ENCODE results near the gene APOH. TPM values are rescaled to one million over a fixed set of nuclear protein-coding genes. Genes with fewer than 3 reads are reported as not detected.

APOH gene
- total and polyA plus RNA-seq, 2 of the 13 experiments (the other 11 are each of a cell fraction or from before 2014, with no cell fraction given) = 4,846 to 5,748 TPM

GRCh38 chr17:66203274-66204015 is 25.8 kb downstream of the APOH start (continued):
- no peak for TF ChIP-seq ZNF530 (CRISPR knock-in tag; IDR thresholded peaks at IDR 0.05; ENCODE audit: low read depth)
- TF ChIP-seq ZNF572 (CRISPR knock-in tag; IDR thresholded peaks at IDR 0.05) = 0 out of 2 replicates have a peak, but pooled peaks have one; percentile 48
- no peak for TF ChIP-seq CBX5 (CRISPR knock-in tag; IDR thresholded peaks at IDR 0.05; ENCODE audit: borderline replicate concordance)
- TF ChIP-seq ZNF773 (CRISPR knock-in tag; IDR thresholded peaks at IDR 0.05; ENCODE audit: borderline replicate concordance) = no peak
- TF ChIP-seq POLR2AphosphoS5 (IDR thresholded peaks at IDR 0.05; ENCODE audit: low read depth, low read length) = no peak
- no peak for TF ChIP-seq REST (IDR thresholded peaks at IDR 0.05; ENCODE audit: borderline replicate concordance in 1 of 2, low read depth in 1 of 2, low read length in 2 of 2)
- TF ChIP-seq ZNF260 (CRISPR knock-in tag; IDR thresholded peaks at IDR 0.05; ENCODE audit: borderline replicate concordance, low read depth) = no peak
- no peak for TF ChIP-seq RAD21 (CRISPR knock-in tag; IDR thresholded peaks at IDR 0.05)
- no peak for TF ChIP-seq NKX3-1 (CRISPR knock-in tag; IDR thresholded peaks at IDR 0.05)
- no peak for TF ChIP-seq ZIK1 (CRISPR knock-in tag; IDR thresholded peaks at IDR 0.05; ENCODE audit: borderline replicate concordance, low read depth)
- TF ChIP-seq HNF4A (CRISPR knock-in tag; IDR thresholded peaks at IDR 0.05) = peak; percentile 52
- peak; percentile 76; the same call in 1 of the 2 replicates for TF ChIP-seq TFDP1 (CRISPR knock-in tag; IDR thresholded peaks at IDR 0.05; ENCODE audit: borderline replicate concordance)
- no peak for TF ChIP-seq STAT5B (CRISPR knock-in tag; IDR thresholded peaks at IDR 0.05)
- peak; percentile 27; the same call in 1 of the 2 replicates for TF ChIP-seq ATF7-NPFF (CRISPR knock-in tag; IDR thresholded peaks at IDR 0.05; ENCODE audit: low read depth)
- 0 out of 2 replicates have a peak, but pooled peaks have one; percentile 30 for TF ChIP-seq MEF2D (CRISPR knock-in tag; IDR thresholded peaks at IDR 0.05)
- 0 out of 2 replicates have a peak, but pooled peaks have one; percentile 16 for TF ChIP-seq PAXIP1 (CRISPR knock-in tag; conservative IDR thresholded peaks at IDR 0.05)
- TF ChIP-seq NR2C2 (CRISPR knock-in tag; IDR thresholded peaks at IDR 0.05; ENCODE audit: borderline replicate concordance) = no peak
- TF ChIP-seq ZNF724P (CRISPR knock-in tag; IDR thresholded peaks at IDR 0.05; ENCODE audit: borderline replicate concordance) = 0 out of 2 replicates have a peak, but pooled peaks have one; percentile 37
- TF ChIP-seq ZSCAN12 (CRISPR knock-in tag; IDR thresholded peaks at IDR 0.05) = no peak
- TF ChIP-seq REL (CRISPR knock-in tag; conservative IDR thresholded peaks at IDR 0.05) = no peak
- no peak for TF ChIP-seq ZNF263 (CRISPR knock-in tag; IDR thresholded peaks at IDR 0.05)

Data from HepG2 (cell line).